Naive thymus-derived CD8-positive, alpha-beta T cell (primary cell): ENCODE results near the gene ISM2. TPM values are rescaled to one million over a fixed set of nuclear protein-coding genes. Genes with fewer than 3 reads are reported as not detected.

Source experiments
- ATAC-seq, 2 donors: fragments of 150-1000 bp; cut with Tn5 transposase in 1 of 2; sonication (Bioruptor Pico), chemical (Tn5 transposase) in 1 of 2; 1 replicate in 1 of 2; 2 replicates in 1 of 2; pipeline ENCODE4 v1.10.0; 2021; ENCODE audit warnings: mild to moderate bottlenecking in 2 of 2, moderate library complexity in 2 of 2
- POLR2A ChIA-PET: fragments of 350-600 bp; sonication (Branson Sonifier 250); formaldehyde crosslinking; loops from one replicate; lab custom pipeline; 2021; ENCODE audit warnings: antibody characterized with exemption; lab: Charles Lee
- DNase-seq, 10 donors: peaks; one replicate each; pipeline versions ENCODE4 v3.0.0 to v3.0.0-alpha.2; 2020 to 2022
- H3K27ac Mint-ChIP-seq, 10 donors: one replicate each; pipeline ENCODE4 v1.8.0; 2020 to 2022; ENCODE audit warnings: mild to moderate bottlenecking in 10 of 10, mixed read lengths in 10 of 10, moderate library complexity in 4 of 10, inconsistent platforms in 1 of 10
- H3K27me3 Mint-ChIP-seq, 5 donors: one replicate each; pipeline ENCODE4 v1.8.0; 2021 to 2022; ENCODE audit warnings: mixed read lengths in 5 of 5
- H3K36me3 Mint-ChIP-seq, 3 donors: one replicate each; pipeline ENCODE4 v1.8.0; 2020 to 2022; ENCODE audit warnings: mixed read lengths in 3 of 3, mild to moderate bottlenecking in 2 of 3, inconsistent platforms in 1 of 3
- H3K4me1 Mint-ChIP-seq, 4 donors: one replicate each; pipeline ENCODE4 v1.8.0; 2021 to 2022; ENCODE audit warnings: mixed read lengths in 4 of 4
- H3K4me3 Mint-ChIP-seq, 10 donors: one replicate each; pipeline ENCODE4 v1.8.0; 2020 to 2022; ENCODE audit warnings: mild to moderate bottlenecking in 10 of 10, mixed read lengths in 10 of 10, moderate library complexity in 6 of 10, inconsistent platforms in 1 of 10
- H3K9me3 Mint-ChIP-seq, 9 donors: one replicate each; pipeline ENCODE4 v1.8.0; 2020 to 2022; ENCODE audit warnings: mixed read lengths in 9 of 9, mild to moderate bottlenecking in 3 of 9, inconsistent platforms in 1 of 9, moderate library complexity in 1 of 9
- polyA plus RNA-seq, 3 donors: library from polyadenylated mRNA; unstranded; fragments of 300-500 nt; fragmentation: Illumina TruSeq; gene quantifications; one replicate each; pipeline ENCODE4 v1.2.3, GENCODE V29; 2021
- total RNA-seq, 8 experiments: library from RNA in 2 of 8; stranded (reverse) in 2 of 8; gene quantifications; one replicate each; pipeline ENCODE4 v1.2.3 and lab custom pipeline; 2021 to 2026

Gene ISM2
- total and polyA plus RNA-seq, 5 experiments from 2014 or later = not detected

- no peak overlapping the region for H3K27ac Mint-ChIP-seq
Observed at GRCh38 chr14:77503138-77503537, 4.5 kb upstream of the ISM2 start.

GRCh38 chr14:77502109-77502782 is 3.6 kb upstream of the ISM2 start:
- Mint-ChIP-seq H3K4me3 (no peak overlapping the region), H3K9me3 (peaks cover 0 to 22% (median 9%) of the 10 kb centered on the region in 9 donors)

More at GRCh38 chr14:77503138-77503537, 4.5 kb upstream of the ISM2 start:
- POLR2A ChIA-PET = no interaction called here
- Mint-ChIP-seq H3K36me3 (peaks cover 4 to 19% (median 16%) of the 10 kb centered on the region in 3 donors), H3K4me3 (no peak overlapping the region), H3K27me3 (peaks cover 5 to 18% (median 15%) of the 10 kb centered on the region in 5 donors), H3K4me1 (peaks cover under 1 to 5% (median 3%) of the 10 kb centered on the region in 4 donors), H3K9me3 (peaks cover 0 to 22% (median 9%) of the 10 kb centered on the region in 9 donors)
- DNase-seq (no peak), ATAC-seq (no peak)

GRCh38 chr14:77498984-77499527 is 440 bp upstream of the ISM2 start:
- POLR2A ChIA-PET = no interaction called here
- peak in 1 of 10 donors; percentile 2 for DNase-seq
- peak overlapping the region; percentile 32 to 82 (median 62) for H3K4me3 Mint-ChIP-seq
- peaks cover 0 to 12% (median 4%) of the 10 kb centered on the region in 9 donors for H3K9me3 Mint-ChIP-seq
- peaks cover 18 to 46% (median 31%) of the 10 kb centered on the region in 5 donors for H3K27me3 Mint-ChIP-seq
- peaks cover 2 to 4% (median 3%) of the 10 kb centered on the region in 3 donors for H3K36me3 Mint-ChIP-seq
- H3K4me1 Mint-ChIP-seq = peaks cover 2 to 9% (median 7%) of the 10 kb centered on the region in 4 donors
- peak; percentile 11 to 21 for ATAC-seq
- peak overlapping the region in 1 of 10 donors; percentile 15 for H3K27ac Mint-ChIP-seq

More at GRCh38 chr14:77502109-77502782, 3.6 kb upstream of the ISM2 start:
- ATAC-seq = no peak
- POLR2A ChIA-PET = no interaction called here
- Mint-ChIP-seq H3K36me3 (peaks cover 4 to 12% (median 10%) of the 10 kb centered on the region in 3 donors), H3K27ac (no peak overlapping the region), H3K27me3 (peaks cover 8 to 27% (median 23%) of the 10 kb centered on the region in 5 donors), H3K4me1 (peaks cover 2 to 9% (median 7%) of the 10 kb centered on the region in 4 donors)
- DNase-seq = no peak

GRCh38 chr14:77495334-77495733 is 3.3 kb downstream of the ISM2 start:
- H3K27me3 Mint-ChIP-seq = peaks cover 13 to 43% (median 29%) of the 10 kb centered on the region in 5 donors
- DNase-seq (no peak), ATAC-seq (no peak)
- no peaks in the 10 kb centered on the region for H3K9me3 Mint-ChIP-seq
- peaks cover 0 to 2% (median 0%) of the 10 kb centered on the region in 3 donors for H3K36me3 Mint-ChIP-seq
- peaks cover 2 to 8% (median 7%) of the 10 kb centered on the region in 4 donors for H3K4me1 Mint-ChIP-seq
- POLR2A ChIA-PET = no interaction called here
- H3K27ac Mint-ChIP-seq = no peak overlapping the region
- no peak overlapping the region for H3K4me3 Mint-ChIP-seq

GRCh38 chr14:77491056-77491455 is 7.6 kb downstream of the ISM2 start:
- ATAC-seq (no peak), DNase-seq (no peak)
- Mint-ChIP-seq H3K4me3 (no peak overlapping the region), H3K27ac (no peak overlapping the region), H3K27me3 (peaks cover 3 to 13% (median 7%) of the 10 kb centered on the region in 5 donors), H3K9me3 (no peaks in the 10 kb centered on the region), H3K4me1 (no peaks in the 10 kb centered on the region), H3K36me3 (peaks cover 0 to 2% (median 0%) of the 10 kb centered on the region in 3 donors)
- POLR2A ChIA-PET = no interaction called here

- H3K27me3 Mint-ChIP-seq = peaks cover 0 to 7% (median 2%) of the 10 kb centered on the region in 5 donors
- no peak overlapping the region for H3K4me3 Mint-ChIP-seq
- DNase-seq (peak in 1 of 10 donors; percentile 6), ATAC-seq (no peak)
- H3K9me3 Mint-ChIP-seq = no peaks in the 10 kb centered on the region
- POLR2A ChIA-PET = no interaction called here
- no peaks in the 10 kb centered on the region for H3K4me1 Mint-ChIP-seq
- no peaks in the 10 kb centered on the region for H3K36me3 Mint-ChIP-seq
- H3K27ac Mint-ChIP-seq = peak overlapping the region in 1 of 10 donors; percentile 55
Observed at GRCh38 chr14:77490347-77490986, 8.1 kb downstream of the ISM2 start.

GRCh38 chr14:77489041-77489440 is 9.6 kb downstream of the ISM2 start:
- ATAC-seq = no peak
- Mint-ChIP-seq H3K9me3 (no peaks in the 10 kb centered on the region), H3K4me1 (no peaks in the 10 kb centered on the region), H3K4me3 (no peak overlapping the region), H3K27ac (no peak overlapping the region), H3K36me3 (no peaks in the 10 kb centered on the region), H3K27me3 (no peaks in the 10 kb centered on the region)
- peak in 1 of 10 donors; percentile 37 for DNase-seq
- POLR2A ChIA-PET = no interaction called here

- no peaks in the 10 kb centered on the region for H3K36me3 Mint-ChIP-seq
- no peaks in the 10 kb centered on the region for H3K4me1 Mint-ChIP-seq
- no peak overlapping the region for H3K27ac Mint-ChIP-seq
- POLR2A ChIA-PET = no interaction called here
- no peak for ATAC-seq
- H3K27me3 Mint-ChIP-seq = no peaks in the 10 kb centered on the region
- DNase-seq = peak in 1 of 10 donors; percentile 40
- no peaks in the 10 kb centered on the region for H3K9me3 Mint-ChIP-seq
- no peak overlapping the region for H3K4me3 Mint-ChIP-seq
Observed at GRCh38 chr14:77488558-77488957, 10.1 kb downstream of the ISM2 start.

- POLR2A ChIA-PET = no interaction called here
- ATAC-seq (no peak), DNase-seq (peak in 1 of 10 donors; percentile 4)
- Mint-ChIP-seq H3K9me3 (no peaks in the 10 kb centered on the region), H3K27ac (peak overlapping the region in 3 of 10 donors; percentile 7 to 47 (median 29)), H3K27me3 (no peaks in the 10 kb centered on the region), H3K4me3 (no peak overlapping the region), H3K36me3 (no peaks in the 10 kb centered on the region), H3K4me1 (no peaks in the 10 kb centered on the region)
Observed at GRCh38 chr14:77485901-77486678, 12.5 kb downstream of the ISM2 start.

GRCh38 chr14:77485256-77485655 is 13.4 kb downstream of the ISM2 start:
- Mint-ChIP-seq H3K27me3 (no peaks in the 10 kb centered on the region), H3K36me3 (no peaks in the 10 kb centered on the region), H3K4me1 (no peaks in the 10 kb centered on the region), H3K9me3 (no peaks in the 10 kb centered on the region), H3K4me3 (no peak overlapping the region), H3K27ac (no peak overlapping the region)
- DNase-seq (peak in 1 of 10 donors; percentile 1), ATAC-seq (no peak)
- POLR2A ChIA-PET = no interaction called here

GRCh38 chr14:77482422-77482821 is 16.2 kb downstream of the ISM2 start:
- Mint-ChIP-seq H3K4me1 (no peaks in the 10 kb centered on the region), H3K27ac (peak overlapping the region in 1 of 10 donors; percentile 10), H3K9me3 (no peaks in the 10 kb centered on the region), H3K36me3 (no peaks in the 10 kb centered on the region), H3K27me3 (no peaks in the 10 kb centered on the region), H3K4me3 (no peak overlapping the region)
- DNase-seq (no peak), ATAC-seq (no peak)
- POLR2A ChIA-PET = no interaction called here

GRCh38 chr14:77478796-77479195 is 19.8 kb downstream of the ISM2 start:
- ATAC-seq (no peak), DNase-seq (no peak)
- Mint-ChIP-seq H3K9me3 (no peaks in the 10 kb centered on the region), H3K27me3 (peaks cover 0 to 9% (median 0%) of the 10 kb centered on the region in 5 donors), H3K36me3 (no peaks in the 10 kb centered on the region), H3K4me1 (no peaks in the 10 kb centered on the region), H3K27ac (no peak overlapping the region), H3K4me3 (no peak overlapping the region)
- POLR2A ChIA-PET = interaction anchor here (0.7 kb wide), 1 partner anchor 181 kb away, joined by 4 read pairs; no protein-coding TSS in a partner anchor
